Stimulated activated CD8-positive, alpha-beta memory T cell treated with anti-CD3 and anti-CD28 coated beads, Interleukin-4, amount 100 ng/mL, for 48 hours (primary cell): ENCODE data around the gene GNGT1.

ENCODE experiments used
- DNase-seq: peaks from one replicate; pipeline ENCODE4 v3.0.0-alpha.2; 2020

Gene GNGT1

DNA sequence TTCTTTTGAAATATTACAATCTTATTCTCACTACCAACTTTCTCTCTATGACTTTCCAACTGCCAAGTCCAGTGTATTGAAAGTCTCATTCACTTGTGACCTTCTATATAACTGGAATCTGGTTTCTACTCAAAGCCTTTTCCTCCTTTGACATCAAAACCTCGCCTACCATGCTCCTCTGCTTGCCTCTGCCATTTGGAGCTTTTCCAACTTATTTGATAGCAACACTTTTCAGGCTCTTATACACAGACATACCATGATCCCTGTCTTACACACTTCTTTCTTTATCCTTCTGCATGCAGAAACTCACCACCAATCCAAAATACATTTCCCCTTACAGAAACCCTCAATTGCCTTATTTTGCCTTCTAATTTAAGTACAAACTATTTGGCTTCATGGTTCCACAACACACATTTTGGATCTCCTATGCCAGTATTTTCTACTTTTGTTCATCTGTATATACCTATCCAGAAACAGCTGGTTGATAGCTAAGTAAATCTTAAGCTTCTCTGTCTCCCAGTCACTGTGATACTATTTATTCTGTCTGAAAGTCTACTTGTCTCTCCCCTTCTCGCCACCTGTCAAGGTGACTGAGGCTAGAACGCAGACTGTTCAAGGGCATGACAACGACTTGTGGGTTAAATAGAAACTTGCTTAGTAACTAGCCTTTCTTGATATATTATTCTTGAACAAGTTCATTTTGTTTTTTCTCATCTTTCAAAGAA, 37.6 kb downstream of the GNGT1 start:
- DNase-seq, result no peak

DNA sequence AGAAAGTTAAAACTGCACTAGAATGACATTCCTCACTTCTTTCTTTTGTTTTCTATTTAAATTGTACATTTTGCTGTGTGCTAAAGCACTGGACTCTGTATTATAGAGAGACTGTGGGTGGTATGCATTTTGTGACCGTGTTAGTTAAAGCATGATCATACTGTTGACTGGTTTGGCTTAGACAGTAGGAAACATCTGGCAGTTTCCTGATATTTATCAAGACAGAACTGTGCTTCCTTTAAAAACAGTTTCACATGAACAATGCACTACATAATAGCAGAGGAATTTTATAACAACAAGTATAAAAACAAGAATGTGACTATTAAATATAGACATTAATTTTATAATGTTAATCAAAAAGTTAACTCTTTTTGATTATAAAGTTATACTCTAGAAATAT, 38.3 kb downstream of the GNGT1 start:
- no peak for DNase-seq

DNA sequence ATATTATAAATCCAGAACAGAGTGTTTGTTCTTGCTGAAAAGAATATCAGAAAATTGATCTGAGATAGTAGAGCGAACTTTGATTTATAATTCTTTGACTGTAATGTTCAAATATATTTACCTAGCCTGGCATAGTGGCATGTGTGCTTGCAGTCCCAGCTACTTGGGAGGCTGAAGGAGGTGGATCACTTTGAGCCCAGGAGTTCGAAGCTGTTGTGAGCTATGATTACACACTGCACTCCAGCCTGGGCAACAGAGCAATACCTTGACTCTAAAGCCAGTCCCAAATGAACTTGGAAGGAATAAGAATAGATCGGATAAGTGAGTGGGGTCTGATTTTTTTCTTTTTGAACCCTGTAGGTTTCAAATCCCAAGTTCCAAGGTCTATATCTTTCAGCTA, 38.7 kb downstream of the GNGT1 start:
- no peak for DNase-seq

DNA sequence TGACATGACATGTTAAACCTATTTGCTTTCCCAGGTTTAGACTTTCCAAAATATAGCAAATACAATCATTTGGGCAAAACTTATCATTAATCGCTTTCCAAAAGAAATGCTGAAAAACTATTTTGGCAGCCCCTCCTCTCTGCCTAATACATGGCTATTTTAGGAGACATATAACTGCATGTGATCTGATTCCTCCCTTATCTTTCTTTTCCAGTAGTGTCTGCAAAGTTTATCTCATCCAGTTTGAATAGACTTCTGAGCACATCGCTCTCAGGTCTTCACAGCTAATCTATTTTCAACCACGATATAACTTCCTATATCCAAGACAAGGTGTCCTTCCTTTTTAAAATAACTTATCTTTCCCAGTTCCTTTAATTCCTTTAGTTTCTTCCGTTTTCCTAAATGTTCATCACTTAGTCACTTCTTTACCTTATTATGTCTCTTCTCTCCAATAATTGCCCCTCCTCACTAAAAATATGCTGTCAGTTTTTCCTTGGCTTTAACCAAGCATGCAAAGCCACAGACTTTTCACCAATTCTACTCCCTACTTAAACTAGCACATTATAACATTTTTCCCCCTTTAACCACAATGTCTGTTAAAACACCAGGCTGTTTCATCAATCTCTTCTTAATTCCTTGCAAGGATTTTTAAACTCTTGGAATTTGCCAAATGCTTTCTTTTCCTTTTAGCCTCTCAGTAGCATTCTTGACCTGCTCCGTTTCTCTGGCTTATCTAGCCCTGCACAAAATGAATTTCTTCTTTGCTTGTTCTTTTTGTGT, 39.6 kb downstream of the GNGT1 start:
- DNase-seq, result no peak

DNA sequence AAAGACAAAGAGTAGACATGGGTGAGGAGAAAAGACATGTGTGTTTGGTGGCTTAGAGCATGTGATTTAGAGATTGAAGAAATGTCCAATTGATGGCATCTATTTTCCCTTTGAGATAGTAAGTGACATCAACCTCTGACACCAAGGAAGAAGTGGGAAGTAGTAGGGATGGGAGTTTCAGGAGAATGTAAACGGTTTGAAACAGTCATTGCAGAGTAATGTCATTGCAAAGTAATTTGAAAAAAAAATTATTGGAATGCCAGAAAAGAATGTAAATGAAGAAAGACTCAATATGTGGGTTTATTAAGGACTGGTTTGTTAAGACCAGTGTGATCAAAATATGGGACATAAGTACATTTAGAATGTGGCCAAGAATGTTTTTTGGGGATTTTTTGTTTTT, 41.7 kb downstream of the GNGT1 start:
- DNase-seq, result no peak

DNA sequence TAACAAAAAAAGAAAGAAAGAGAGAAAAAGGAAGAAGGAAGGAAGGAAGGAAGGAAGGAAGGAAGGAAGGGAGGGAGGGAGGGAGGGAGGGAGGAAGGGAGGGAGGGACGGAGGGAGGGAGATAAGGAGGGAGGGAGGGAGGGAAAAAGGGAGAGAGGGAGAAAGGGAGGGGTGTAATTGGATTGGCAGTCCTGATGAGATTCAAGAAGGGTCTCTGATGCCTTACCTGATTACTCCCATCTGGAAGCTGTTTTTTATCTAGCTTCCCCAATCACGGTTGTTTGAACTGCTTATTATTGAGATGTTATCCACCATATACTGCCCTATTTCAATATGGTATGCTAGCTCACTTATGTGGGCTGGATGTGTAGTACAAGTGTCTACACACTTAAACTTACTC, 42.5 kb downstream of the GNGT1 start:
- no peak for DNase-seq

- no peak for DNase-seq
These were observed 43.1 kb downstream of the GNGT1 start for GRCh38 chr7:93949423-93949822.

DNA sequence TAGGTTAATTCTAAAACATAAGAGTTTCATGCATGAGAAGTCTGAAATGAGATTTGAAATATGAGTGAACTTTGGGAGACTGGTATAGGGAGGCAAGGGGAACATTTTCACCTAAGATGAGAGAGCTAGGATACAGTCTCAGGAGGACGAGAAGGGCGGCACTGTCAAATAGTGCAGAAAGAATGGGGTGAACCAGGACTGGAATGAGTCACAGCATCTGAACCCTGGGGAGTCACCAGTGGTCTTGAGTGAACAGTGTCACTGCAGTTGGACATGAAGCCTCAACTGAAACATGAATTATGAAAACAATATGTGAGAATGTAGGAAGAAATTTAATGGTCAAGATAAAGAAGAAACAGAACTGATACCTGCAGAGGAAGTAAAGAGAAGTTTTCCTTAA, 48.9 kb downstream of the GNGT1 start:
- no peak for DNase-seq

DNA sequence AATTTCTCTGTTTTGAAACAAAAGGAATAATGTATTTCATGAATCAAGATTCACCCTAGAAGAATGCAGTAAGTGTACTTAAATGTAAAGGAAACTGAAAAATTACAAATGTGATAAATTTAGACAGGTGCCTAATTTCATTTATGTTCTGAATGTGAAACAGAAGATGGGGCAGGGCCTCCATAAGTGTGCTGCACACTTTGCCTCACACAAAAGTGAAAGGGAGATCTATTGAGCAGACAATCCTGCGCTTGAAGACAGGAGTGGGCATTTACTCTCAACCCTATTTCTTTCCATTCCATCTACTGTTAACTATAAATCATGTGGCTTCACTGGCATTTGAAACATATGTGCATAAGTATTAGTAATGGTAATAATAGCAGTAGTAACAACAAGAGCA, 51.4 kb downstream of the GNGT1 start:
- no peak for DNase-seq

GRCh38 chr7:93958216-93958615, 51.8 kb downstream of the GNGT1 start:
- no peak for DNase-seq

DNA sequence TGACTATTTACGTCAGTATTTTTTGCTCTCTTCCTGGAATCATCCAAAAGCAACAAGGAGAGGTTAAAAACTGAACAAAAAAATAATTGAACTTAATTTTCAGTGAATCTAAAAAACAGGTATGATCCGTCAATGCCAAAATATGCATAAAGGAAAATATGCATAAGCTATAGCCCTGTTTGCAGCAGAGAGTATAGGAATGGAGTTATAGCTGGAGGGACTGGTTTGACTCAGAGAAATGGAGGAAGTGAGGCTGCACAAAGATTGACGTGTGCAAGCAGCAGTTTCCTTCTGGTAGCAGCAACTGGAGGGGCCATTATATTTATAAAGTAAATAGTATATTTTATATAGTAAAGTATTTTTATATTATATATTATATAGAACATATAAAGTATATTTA, 52.3 kb downstream of the GNGT1 start:
- DNase-seq, result no peak
